Measurements from ENCODE around the gene PLVAP.
"Not testable (repeated sequence)": the region's sequence is repeated elsewhere in the genome, so short reads cannot be mapped to it uniquely, and the experiment has no call there.

PLVAP gene

GRCh38 chr19:17401628-17402027 is 24.5 kb upstream of the PLVAP start:
- DNase-seq (ENCODE audit: low read depth, low spot score) = no peak

DNA sequence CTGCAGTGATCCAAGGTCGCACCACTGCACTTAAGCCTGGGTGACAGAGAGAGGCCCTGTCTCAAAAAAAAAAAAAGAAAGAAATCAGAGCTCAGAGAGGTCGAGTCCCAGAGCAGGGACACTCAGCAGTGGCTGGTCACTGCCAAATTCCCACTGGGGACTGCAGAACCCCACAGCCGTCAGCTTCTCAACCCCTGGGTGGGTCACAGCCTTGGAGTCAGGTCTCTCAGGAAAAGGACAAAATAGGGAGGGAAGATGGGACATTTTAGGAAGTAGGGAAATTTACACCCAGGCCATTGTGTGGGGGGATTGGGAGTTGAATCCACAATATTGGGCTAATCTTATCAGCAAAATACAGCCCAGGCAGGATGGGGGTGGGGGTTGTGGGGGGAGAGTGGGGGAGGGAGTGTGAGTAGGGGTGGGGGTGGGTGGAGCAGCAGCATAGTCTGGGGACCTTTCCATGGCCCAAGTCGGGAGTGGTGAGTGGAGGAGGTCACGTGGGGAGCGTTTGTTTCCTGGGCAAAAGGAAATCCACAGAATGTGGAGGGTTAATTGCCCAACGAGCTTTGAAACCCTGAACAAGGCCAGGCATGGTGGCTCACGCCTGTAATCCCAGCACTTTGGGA is 21.9 kb upstream of the PLVAP start:
- DNase-seq (ENCODE audit: low read depth, low spot score) = no peak

DNA sequence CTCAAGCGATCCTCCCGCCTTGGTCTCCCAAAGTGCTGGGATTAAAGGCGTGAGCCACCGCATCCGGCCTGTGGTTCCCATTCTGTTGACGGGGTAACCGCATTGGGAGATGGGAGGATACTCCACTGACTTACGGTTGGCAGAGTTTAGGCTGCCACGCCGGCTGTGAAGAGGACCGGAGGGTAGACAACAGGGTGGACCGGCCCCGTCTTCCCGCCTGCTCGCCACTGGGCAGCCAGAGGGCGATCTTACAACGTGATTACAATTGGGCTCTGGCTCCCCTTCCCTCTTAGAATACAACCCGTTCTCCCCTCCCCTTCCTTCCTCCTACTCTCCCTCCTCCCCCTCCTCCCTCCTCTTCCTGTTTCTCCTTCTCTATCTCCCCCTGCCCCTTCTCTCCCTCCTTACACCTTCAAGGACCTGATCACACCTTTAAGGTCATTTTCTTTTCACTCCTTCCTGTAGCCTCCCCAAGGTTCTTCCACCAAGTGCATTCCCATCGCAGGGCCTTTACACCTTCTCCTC is 17.8 kb upstream of the PLVAP start:
- DNase-seq (ENCODE audit: low read depth, low spot score) = no peak

DNA sequence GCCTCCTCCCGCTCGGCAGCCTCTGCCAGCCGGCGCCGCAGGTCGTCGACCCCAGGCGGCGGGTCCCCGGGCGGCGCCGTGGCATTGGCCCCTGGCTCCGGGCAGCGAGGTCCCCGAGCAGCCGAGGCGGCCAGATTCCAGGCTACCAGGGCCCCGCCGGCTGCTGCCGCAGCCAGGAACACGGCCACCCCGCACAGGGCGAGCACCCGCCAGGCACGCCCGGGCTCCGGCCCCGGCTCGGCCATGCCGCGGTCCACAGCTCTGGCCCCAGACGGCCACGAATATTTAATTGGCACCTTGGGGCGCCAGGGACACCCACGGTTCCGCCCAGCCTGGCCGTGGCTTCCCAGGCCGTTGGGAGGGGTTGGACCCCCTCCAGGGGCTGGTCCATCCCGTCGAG is 16.8 kb upstream of the PLVAP start, which contains the start of gene CCDC194:
TSS of gene CCDC194 (minus strand) at position 283 of the 400 bp plus-strand sequence. CDS start at position 245, 38 bp downstream.
- DNase-seq (ENCODE audit: low read depth, low spot score) = no peak

DNA sequence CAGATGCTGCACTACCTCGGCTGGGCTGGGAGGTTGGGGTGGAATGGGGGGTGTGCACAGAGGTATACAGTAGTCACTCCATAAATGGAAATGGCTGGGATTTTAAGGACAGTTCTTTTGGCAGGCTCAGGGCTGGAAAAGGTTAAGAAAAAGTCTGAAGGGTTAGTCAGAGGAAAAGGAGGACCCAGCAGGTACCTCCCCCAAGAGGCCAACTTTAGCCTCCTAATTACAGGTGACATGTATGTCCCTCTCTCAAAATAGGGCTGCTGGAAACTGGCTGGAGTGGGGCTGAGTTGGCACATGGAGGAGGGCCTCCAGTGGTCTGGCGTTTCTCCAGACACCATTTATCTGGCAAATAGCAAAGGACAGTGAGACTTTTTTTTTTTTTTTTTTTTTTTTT is 15.9 kb upstream of the PLVAP start:
- no peak for DNase-seq (ENCODE audit: low read depth, low spot score)

- DNase-seq (ENCODE audit: low read depth, low spot score) = no peak
These were observed 14.4 kb upstream of the PLVAP start for GRCh38 chr19:17391371-17392151.

- DNase-seq (ENCODE audit: low read depth, low spot score) = peak; percentile 65
These were observed 13.7 kb upstream of the PLVAP start for GRCh38 chr19:17390665-17391370.

DNA sequence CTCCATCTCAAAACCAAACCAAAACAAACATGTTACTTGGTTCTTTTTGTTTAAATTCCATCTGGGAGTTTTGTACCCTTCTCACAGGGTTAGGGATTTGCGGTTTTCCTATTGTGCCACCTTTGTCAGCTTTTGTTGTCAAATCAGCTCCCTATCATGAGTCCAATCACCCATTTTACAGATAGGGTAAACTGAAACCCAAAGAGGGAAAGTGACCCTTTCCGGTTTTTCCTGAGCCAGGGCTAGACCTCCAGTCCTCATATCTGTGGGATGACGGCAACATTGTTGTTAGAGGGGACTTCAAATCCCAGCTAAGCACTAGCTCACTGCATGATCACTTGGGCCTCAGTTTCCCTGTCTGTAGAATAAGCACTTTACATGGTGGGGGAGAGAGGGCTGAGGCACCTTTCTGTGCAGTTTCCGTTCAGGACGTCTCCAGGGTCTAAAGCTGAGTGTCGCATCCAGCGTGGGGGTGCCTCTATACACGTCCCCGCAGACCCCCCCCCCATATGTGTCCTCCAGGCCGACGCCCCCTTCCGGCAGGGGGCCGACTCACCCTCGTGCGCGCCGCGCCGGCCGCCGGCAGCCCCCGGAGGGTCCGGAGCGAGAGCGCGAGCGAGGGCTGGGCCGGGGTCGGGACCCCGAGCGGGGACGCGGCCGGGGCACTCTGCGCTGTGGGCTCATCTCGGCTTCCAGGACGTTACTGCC is 13.0 kb upstream of the PLVAP start:
- no peak for DNase-seq (ENCODE audit: low read depth, low spot score)

- DNase-seq (ENCODE audit: low read depth, low spot score) = no peak
These were observed 12.1 kb upstream of the PLVAP start for GRCh38 chr19:17389288-17389687.

- peak; percentile 17 for DNase-seq (ENCODE audit: low read depth, low spot score)
These were observed 8.9 kb upstream of the PLVAP start for GRCh38 chr19:17385878-17386611.

- no peak for DNase-seq (ENCODE audit: low read depth, low spot score)
These were observed 3.4 kb upstream of the PLVAP start for GRCh38 chr19:17380426-17381138.

DNA sequence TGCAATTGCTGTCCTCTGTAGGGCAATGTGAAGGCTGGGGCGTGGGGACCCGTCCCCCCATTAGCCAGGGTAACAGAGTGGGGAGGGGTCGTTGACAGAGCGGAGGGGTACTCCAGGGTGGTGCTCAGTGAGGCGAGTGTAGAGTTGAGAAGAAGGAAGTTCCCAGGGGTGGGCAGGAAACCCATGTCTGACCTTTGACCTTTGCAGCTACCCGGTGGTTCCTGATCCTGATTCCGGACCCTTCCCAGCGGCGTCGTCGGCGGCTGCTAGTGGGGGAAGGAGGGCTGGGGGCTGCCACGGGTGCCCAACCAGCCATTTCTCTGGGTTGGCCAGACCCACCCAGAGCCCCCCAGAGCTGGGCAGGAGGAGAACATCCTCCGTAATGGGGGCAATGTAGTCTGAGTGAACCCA is 2.1 kb upstream of the PLVAP start:
- no peak for DNase-seq (ENCODE audit: low read depth, low spot score)

DNA sequence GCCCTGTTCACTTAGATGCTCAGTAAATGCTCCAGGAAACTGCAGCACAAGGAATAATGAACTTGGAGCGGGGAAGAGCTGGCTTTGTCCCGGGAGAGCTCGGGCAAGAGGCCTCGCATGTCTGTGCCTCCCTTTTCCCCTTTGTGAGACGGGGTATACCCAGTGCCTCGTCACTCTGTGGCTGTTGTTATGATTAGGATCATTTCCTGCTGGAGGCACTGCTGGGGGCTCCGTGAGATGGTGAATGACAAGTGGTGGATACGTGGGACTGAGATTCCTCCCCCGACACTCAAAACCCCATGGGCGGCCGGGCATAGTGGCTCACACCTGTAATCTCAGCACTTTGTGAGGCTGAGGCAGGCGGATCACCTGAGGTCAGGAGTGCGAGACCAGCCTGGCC is 1.1 kb upstream of the PLVAP start:
- DNase-seq (ENCODE audit: low read depth, low spot score) = no peak

DNA sequence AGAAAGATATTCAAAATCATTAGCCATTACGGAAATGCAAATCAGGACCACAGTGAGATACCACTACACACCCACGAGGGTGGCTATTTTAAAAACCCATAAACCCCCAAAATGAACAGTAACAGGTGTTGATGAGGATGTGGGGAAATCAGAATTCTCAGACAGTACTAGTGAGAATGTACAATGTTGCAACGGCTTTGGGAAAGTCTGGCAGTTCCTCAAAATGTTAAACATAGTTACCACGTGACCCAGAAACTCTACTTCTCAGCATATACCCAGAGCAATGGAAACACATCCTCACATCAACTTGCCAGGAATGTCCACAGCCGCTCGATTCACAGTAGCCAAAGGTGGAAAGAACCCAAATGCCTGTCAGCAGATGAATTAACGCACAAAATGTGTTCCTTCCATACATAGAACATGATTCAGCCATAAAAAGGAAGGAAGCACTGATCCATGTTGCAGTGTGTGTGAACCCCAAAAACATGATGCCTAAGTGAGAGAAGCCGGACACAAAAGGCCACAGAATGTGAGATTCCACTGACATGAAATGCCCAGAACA is 7.0 kb downstream of the PLVAP start:
- no peak for DNase-seq (ENCODE audit: low read depth, low spot score)

GRCh38 chr19:17365361-17365760 is 11.8 kb downstream of the PLVAP start:
- no peak for DNase-seq (ENCODE audit: low read depth, low spot score)

DNA sequence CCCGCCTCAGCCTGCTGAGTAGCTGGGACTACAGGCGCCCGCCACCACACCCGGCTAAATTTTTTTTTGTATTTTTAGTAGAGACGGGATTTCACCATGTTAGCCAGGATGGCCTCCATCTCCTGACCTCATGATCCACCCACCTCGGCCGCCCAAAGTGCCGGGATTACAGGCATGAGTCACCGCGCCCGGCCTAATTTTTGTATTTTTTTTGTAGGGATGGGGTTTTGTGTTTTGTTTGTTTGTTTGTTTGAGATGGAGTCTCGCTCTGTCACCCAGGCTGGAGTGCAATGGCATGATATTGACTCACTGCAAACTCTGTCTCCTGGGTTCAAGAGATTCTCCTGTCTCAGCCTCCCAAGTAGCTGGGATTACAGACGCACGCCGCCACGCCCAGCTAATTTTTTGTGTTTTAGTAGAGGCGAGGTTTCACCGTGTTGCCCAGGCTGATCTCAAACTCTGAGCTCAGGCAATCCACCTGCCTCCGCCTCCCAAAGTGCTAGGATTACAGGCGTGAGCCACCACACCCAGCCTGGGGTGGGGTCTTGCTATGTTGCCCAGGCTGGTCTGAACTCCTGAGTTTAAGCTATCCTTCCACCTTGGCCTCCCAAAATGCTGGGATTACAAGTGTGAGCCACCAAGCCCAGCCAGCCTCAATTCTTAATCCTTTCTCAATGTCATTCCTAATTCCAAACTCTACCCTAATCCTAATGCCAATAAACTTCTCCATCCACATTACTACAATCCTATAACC is 13.1 kb downstream of the PLVAP start:
- not testable (repeated sequence) for DNase-seq (ENCODE audit: low read depth, low spot score)

GRCh38 chr19:17359905-17360800 is 17.0 kb downstream of the PLVAP start:
- no peak for DNase-seq (ENCODE audit: low read depth, low spot score)

- no peak for DNase-seq (ENCODE audit: low read depth, low spot score)
These were observed 18.7 kb downstream of the PLVAP start for GRCh38 chr19:17358395-17358794.
